B cell (primary cell): ENCODE data around the gene BMP7. TPM values are rescaled to one million over a fixed set of nuclear protein-coding genes. Genes with fewer than 3 reads are reported as not detected.

Experiments used
- ATAC-seq: fragments of 200-7000 bp; cut with Tn5 transposase; one replicate; pipeline ENCODE4 v1.10.0; 2021; ENCODE audit warnings: low read depth, mild to moderate bottlenecking, moderate number of reproducible peaks, moderate library complexity
- CTCF ChIA-PET: fragments of 350-600 bp; sonication (Branson Sonifier 250); formaldehyde crosslinking; loops from one replicate; lab custom pipeline; 2021; ENCODE audit warnings: antibody characterized with exemption, inconsistent platforms; lab: Charles Lee
- POLR2A ChIA-PET: fragments of 350-600 bp; sonication (Branson Sonifier 250); formaldehyde crosslinking; loops from one replicate; lab custom pipeline; 2021; ENCODE audit warnings: antibody characterized with exemption; lab: Charles Lee
- DNase-seq: peaks from one replicate; pipeline ENCODE4 v3.0.0; 2013
- H2AFZ ChIP-seq: 2 replicates; pipeline ENCODE4 v1.6.1; 2012; ENCODE audit warnings: mild to moderate bottlenecking, low read depth, low read length; ENCODE audit not compliant: insufficient read depth, poor library complexity, severe bottlenecking
- H3K27ac ChIP-seq, 2 donors: 1 replicate in 1 of 2; 2 replicates in 1 of 2; pipeline ENCODE4 v1.5.1; 2012 to 2013; ENCODE audit warnings: low read length in 2 of 2, mild to moderate bottlenecking in 2 of 2, moderate library complexity in 1 of 2
- H3K27me3 ChIP-seq, 4 experiments: fragments of 200-600 bp in 1 of 4; sonication (generic) in 1 of 4; replicated peaks in 1 of 4; 1 replicate in 2 of 4; 2 replicates in 2 of 4; pipeline versions ENCODE4 v1.6.1 to v1.7.0; 2013 to 2016; ENCODE audit warnings: low read length in 3 of 4, mild to moderate bottlenecking in 2 of 4, mixed read lengths in 1 of 4, moderate library complexity in 1 of 4; ENCODE audit not compliant: insufficient read depth in 4 of 4, control insufficient read depth in 3 of 4; ENCODE audit errors: control extremely low read depth in 1 of 4
- H3K36me3 ChIP-seq, 2 experiments: replicated peaks in 1 of 2; 1 replicate in 1 of 2; 2 replicates in 1 of 2; pipeline versions ENCODE4 v1.6.1 to v1.7.1; 2013; ENCODE audit warnings: low read length in 1 of 2; ENCODE audit not compliant: insufficient read depth in 2 of 2, control insufficient read depth in 1 of 2; ENCODE audit errors: control extremely low read depth in 1 of 2, extremely low read depth in 1 of 2
- H3K4me1 ChIP-seq, 2 donors: fragments of 200-600 bp in 1 of 2; sonication (generic) in 1 of 2; 1 replicate in 1 of 2; 2 replicates in 1 of 2; pipeline versions ENCODE4 v1.5.1 to v1.6.1; 2013 to 2017; ENCODE audit warnings: low read length in 2 of 2; ENCODE audit not compliant: control insufficient read depth in 2 of 2, insufficient read depth in 2 of 2
- H3K4me2 ChIP-seq: replicated peaks from 2 replicates; pipeline ENCODE3; 2012; ENCODE audit warnings: mild to moderate bottlenecking, low read depth, low read length; ENCODE audit not compliant: poor library complexity, severe bottlenecking
- H3K4me3 ChIP-seq, 5 experiments: fragments of 200-600 bp in 1 of 5; sonication (generic) in 1 of 5; 1 replicate in 3 of 5; 2 replicates in 2 of 5; pipeline versions ENCODE4 v1.5.1 to v1.7.0; 2011 to 2016; ENCODE audit warnings: low read length in 4 of 5, mild to moderate bottlenecking in 4 of 5, low read depth in 2 of 5, control low read depth in 1 of 5, moderate library complexity in 1 of 5; ENCODE audit not compliant: insufficient read depth in 1 of 5; ENCODE audit errors: control extremely low read depth in 1 of 5, extremely low read depth in 1 of 5
- H3K79me2 ChIP-seq: fragments of 200-600 bp; sonication (generic); one replicate; pipeline ENCODE4 v1.6.0; 2016; ENCODE audit warnings: low read length; ENCODE audit not compliant: control insufficient read depth, insufficient read depth
- H3K9ac ChIP-seq: fragments of 200-600 bp; sonication (generic); 2 replicates; pipeline ENCODE4 v1.6.1; 2017; ENCODE audit warnings: mild to moderate bottlenecking, low read length, moderate library complexity
- H3K9me3 ChIP-seq, 3 donors: one replicate each; pipeline versions ENCODE4 v1.6.1 to v1.7.1; 2013; ENCODE audit warnings: low read length in 2 of 3; ENCODE audit not compliant: control insufficient read depth in 2 of 3, insufficient read depth in 1 of 3; ENCODE audit errors: control extremely low read depth in 1 of 3
- H4K20me1 ChIP-seq: 2 replicates; pipeline ENCODE4 v1.6.0; 2012; ENCODE audit warnings: mild to moderate bottlenecking, low read length; ENCODE audit not compliant: insufficient read depth, control insufficient read depth, poor library complexity, severe bottlenecking
- H3K27ac Mint-ChIP-seq: one replicate; pipeline ENCODE4 v1.8.0; 2021; ENCODE audit warnings: mixed read lengths
- H3K27me3 Mint-ChIP-seq: one replicate; pipeline ENCODE4 v1.8.0; 2021; ENCODE audit warnings: mixed read lengths
- H3K4me1 Mint-ChIP-seq: one replicate; pipeline ENCODE4 v1.8.0; 2021; ENCODE audit warnings: mixed read lengths
- H3K4me3 Mint-ChIP-seq: one replicate; pipeline ENCODE4 v1.8.0; 2021; ENCODE audit warnings: mixed read lengths
- H3K9me3 Mint-ChIP-seq: one replicate; pipeline ENCODE4 v1.8.0; 2022; ENCODE audit warnings: mixed read lengths; ENCODE audit not compliant: insufficient read depth
- CTCF ChIP-seq: fragments of 200-600 bp; IDR thresholded peaks from one replicate; pipeline ENCODE4 v1.8.0; 2022; ENCODE audit warnings: antibody characterized with exemption, mild to moderate bottlenecking
- EZH2 ChIP-seq: IDR thresholded peaks from 2 replicates; pipeline ENCODE4 v1.6.1; 2012; ENCODE audit warnings: borderline replicate concordance, low read depth, mild to moderate bottlenecking, moderate library complexity, low read length; ENCODE audit not compliant: insufficient read depth, poor library complexity, severe bottlenecking
- WGBS: methylation state at CpG from one replicate; pipeline ENCODE4 v1.1.5; 2013; ENCODE audit warnings: missing lambda C conversion rate; ENCODE audit not compliant: insufficient coverage; 5-methylcytosine and 5-hydroxymethylcytosine counted together
- intact Hi-C: fragments of 100-400 bp; cut with micrococcal nuclease; formaldehyde crosslinking; loops from one replicate; pipeline ENCODE4 v1.10.0; 2022
- polyA plus RNA-seq: library from polyadenylated mRNA; depleted of rRNA; stranded (reverse); fragments of >200 nt; gene quantifications from 2 replicates; pipeline ENCODE4 v1.2.3, GENCODE V29; 2012
- total RNA-seq, 2 donors: library from RNA; stranded (reverse); fragments of 120-200 nt in 1 of 2; gene quantifications; 1 replicate in 1 of 2; 2 replicates in 1 of 2; pipeline versions ENCODE4 v1.2.3 to v1.2.4, GENCODE V29; 2013 to 2022

BMP7 gene
- total and polyA plus RNA-seq, 2 donors (not counting 1 experiment from before 2014, with no cell fraction given): not detected

DNA sequence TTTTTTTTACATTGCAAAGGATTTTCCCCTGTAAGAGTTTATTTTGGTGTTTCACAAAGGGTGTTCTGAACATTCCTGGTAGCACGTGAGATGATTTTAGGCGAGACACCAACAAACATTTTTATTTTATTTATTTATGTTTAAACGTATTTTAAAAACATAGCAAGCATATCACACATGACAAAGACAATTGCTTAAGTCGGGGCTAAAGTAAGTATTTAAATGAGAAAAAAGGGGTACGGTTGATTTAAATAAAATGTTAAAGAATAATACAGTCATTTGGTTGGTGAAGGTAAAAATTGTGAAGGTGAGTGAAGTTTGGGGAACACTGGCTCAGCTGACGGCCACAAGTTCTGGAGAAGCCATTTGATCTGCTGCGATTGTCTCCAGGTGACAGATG, 129.7 kb downstream of the BMP7 start:
- Histone ChIP-seq H3K9me3 (peaks cover 0 to 5% (median 0%) of the 10 kb centered on the region in 3 donors), H2AFZ (no peak overlapping the region), H3K36me3 (no peaks in the 10 kb centered on the region), H3K4me3 (no peak overlapping the region), H3K27ac (no peak overlapping the region), H3K27me3 (no peaks in the 10 kb centered on the region), H4K20me1 (no peaks in the 10 kb centered on the region), H3K4me1 (no peaks in the 10 kb centered on the region), H3K4me2 (no peak overlapping the region), H3K79me2 (no peaks in the 10 kb centered on the region), H3K9ac (no peak overlapping the region)
- intact Hi-C loops: no loop called here
- peaks cover 20% of the 10 kb centered on the region for H3K27me3 Mint-ChIP-seq
- 100% methylated on average over 3 of the region's 7 CpGs for WGBS
- no peak for ATAC-seq
- H3K4me1 Mint-ChIP-seq: no peaks in the 10 kb centered on the region
- ChIA-PET POLR2A (no interaction called here), CTCF (no interaction called here)
- H3K27ac Mint-ChIP-seq: no peak overlapping the region
- no peak overlapping the region for H3K4me3 Mint-ChIP-seq
- no peak for DNase-seq
- TF ChIP-seq CTCF (no peak), EZH2 (no peak)
- H3K9me3 Mint-ChIP-seq: no peaks in the 10 kb centered on the region

DNA sequence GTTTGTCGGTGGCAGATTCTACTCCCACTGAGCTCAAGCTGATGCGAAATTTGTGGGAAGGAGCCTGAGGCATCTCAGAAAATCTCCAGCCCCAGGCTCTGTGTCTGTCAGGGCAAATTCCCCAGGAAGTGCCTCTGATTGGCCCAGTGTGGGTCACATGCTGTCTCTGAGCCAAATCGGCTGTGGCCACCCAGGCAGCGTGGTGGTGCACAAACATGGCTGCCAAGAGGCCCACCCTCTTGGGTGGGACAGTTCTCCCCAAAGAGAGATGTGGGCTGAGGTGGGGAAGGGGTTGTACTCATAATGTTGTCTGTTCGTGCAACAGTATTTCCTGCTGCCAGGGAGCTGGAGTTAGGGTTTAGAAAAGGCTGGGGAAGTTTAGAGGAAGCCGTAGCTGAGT, 130.6 kb downstream of the BMP7 start:
- Histone ChIP-seq H3K36me3 (no peaks in the 10 kb centered on the region), H3K4me2 (no peak overlapping the region), H3K9ac (no peak overlapping the region), H3K79me2 (no peaks in the 10 kb centered on the region), H3K4me1 (no peaks in the 10 kb centered on the region), H4K20me1 (no peaks in the 10 kb centered on the region), H2AFZ (no peak overlapping the region), H3K4me3 (no peak overlapping the region), H3K9me3 (peaks cover 0 to 5% (median 0%) of the 10 kb centered on the region in 3 donors), H3K27ac (no peak overlapping the region), H3K27me3 (no peaks in the 10 kb centered on the region)
- ChIA-PET POLR2A (no interaction called here), CTCF (no interaction called here)
- no peak overlapping the region for H3K27ac Mint-ChIP-seq
- DNase-seq (no peak), ATAC-seq (no peak)
- no peaks in the 10 kb centered on the region for H3K4me1 Mint-ChIP-seq
- no peaks in the 10 kb centered on the region for H3K9me3 Mint-ChIP-seq
- intact Hi-C loops: no loop called here
- peaks cover 20% of the 10 kb centered on the region for H3K27me3 Mint-ChIP-seq
- 76% methylated on average over 6 of the region's 6 CpGs for WGBS
- TF ChIP-seq EZH2: no peak
- no peak for TF ChIP-seq CTCF
- H3K4me3 Mint-ChIP-seq: no peak overlapping the region
